H9 (cell line): Measurements from ENCODE around the gene SYT2. TPM values are rescaled to one million over a fixed set of nuclear protein-coding genes. Genes with fewer than 3 reads are reported as not detected.

Source experiments
- DNase-seq: peaks from one replicate; pipeline ENCODE4 v3.0.0-alpha.2; 2017
- H2AFZ ChIP-seq: one replicate; pipeline ENCODE4 v1.6.1; 2013; ENCODE audit warnings: mild to moderate bottlenecking, low read length, control low read depth, moderate library complexity
- H2AK5ac ChIP-seq: 2 replicates; pipeline ENCODE4 v1.6.1; 2013; ENCODE audit warnings: low read length, control low read depth, mixed read lengths; ENCODE audit not compliant: insufficient read length
- H2BK120ac ChIP-seq: one replicate; pipeline ENCODE4 v1.6.1; 2013; ENCODE audit warnings: low read depth, mild to moderate bottlenecking, low read length, control low read depth, inconsistent platforms; ENCODE audit not compliant: poor library complexity, severe bottlenecking
- H2BK12ac ChIP-seq: 2 replicates; pipeline ENCODE4 v1.6.1; 2013; ENCODE audit warnings: low read length, control low read depth, mixed read lengths, low read depth; ENCODE audit not compliant: insufficient read length
- H2BK15ac ChIP-seq: 2 replicates; pipeline ENCODE4 v1.6.1; 2013; ENCODE audit warnings: low read depth, low read length, control low read depth
- H2BK20ac ChIP-seq: one replicate; pipeline ENCODE4 v1.6.1; 2013; ENCODE audit warnings: low read depth, mild to moderate bottlenecking, low read length, control low read depth, inconsistent platforms; ENCODE audit not compliant: poor library complexity, severe bottlenecking
- H2BK5ac ChIP-seq: 2 replicates; pipeline ENCODE4 v1.6.1; 2013; ENCODE audit warnings: low read length, control low read depth, mixed read lengths; ENCODE audit not compliant: insufficient read length
- H3K14ac ChIP-seq: 2 replicates; pipeline ENCODE4 v1.6.1; 2013; ENCODE audit warnings: low read length, control low read depth; ENCODE audit not compliant: insufficient read depth
- H3K18ac ChIP-seq: 2 replicates; pipeline ENCODE4 v1.6.1; 2013; ENCODE audit warnings: low read depth, mild to moderate bottlenecking, mixed read lengths, low read length, control low read depth; ENCODE audit not compliant: insufficient read length
- H3K23ac ChIP-seq: 2 replicates; pipeline ENCODE4 v1.6.1; 2013; ENCODE audit warnings: low read length, control low read depth, mixed read lengths, low read depth; ENCODE audit not compliant: insufficient read length
- H3K23me2 ChIP-seq: 2 replicates; pipeline ENCODE4 v1.6.1; 2013; ENCODE audit warnings: low read depth, mild to moderate bottlenecking, mixed read lengths, low read length, control low read depth; ENCODE audit not compliant: insufficient read length, poor library complexity, severe bottlenecking
- H3K27ac ChIP-seq: 2 replicates; pipeline ENCODE4 v1.5.1; 2013; ENCODE audit warnings: low read length, control low read depth, mixed read lengths, low read depth; ENCODE audit not compliant: insufficient read length
- H3K27me3 ChIP-seq: 2 replicates; pipeline ENCODE4 v1.6.1; 2013; ENCODE audit warnings: low read length, control low read depth, inconsistent platforms; ENCODE audit not compliant: insufficient read depth
- H3K4ac ChIP-seq: 2 replicates; pipeline ENCODE4 v1.6.1; 2013; ENCODE audit warnings: low read depth, mild to moderate bottlenecking, control low read depth, inconsistent platforms, low read length, moderate library complexity
- H3K4me1 ChIP-seq: 2 replicates; pipeline ENCODE4 v1.6.1; 2013; ENCODE audit warnings: low read length, control low read depth, inconsistent platforms; ENCODE audit not compliant: insufficient read depth
- H3K4me2 ChIP-seq: 2 replicates; pipeline ENCODE4 v1.6.1; 2013; ENCODE audit warnings: low read length, control low read depth, mixed read lengths; ENCODE audit not compliant: insufficient read length, insufficient read depth
- H3K56ac ChIP-seq: 2 replicates; pipeline ENCODE4 v1.6.1; 2013; ENCODE audit warnings: low read depth, mild to moderate bottlenecking, mixed read lengths, low read length, control low read depth; ENCODE audit not compliant: insufficient read length
- H3K79me1 ChIP-seq: 2 replicates; pipeline ENCODE4 v1.6.1; 2013; ENCODE audit warnings: low read depth, mild to moderate bottlenecking, moderate library complexity, low read length, control low read depth, inconsistent platforms; ENCODE audit not compliant: insufficient read depth, poor library complexity, severe bottlenecking
- H3K79me2 ChIP-seq: 2 replicates; pipeline ENCODE4 v1.6.1; 2013; ENCODE audit warnings: low read length, control low read depth, inconsistent platforms; ENCODE audit not compliant: insufficient read depth
- H3K9ac ChIP-seq: 2 replicates; pipeline ENCODE4 v1.6.1; 2013; ENCODE audit warnings: low read length, control low read depth, mixed read lengths; ENCODE audit not compliant: insufficient read length; ENCODE audit errors: extremely low read depth
- H3K9me3 ChIP-seq: one replicate; pipeline ENCODE4 v1.6.1; 2013; ENCODE audit warnings: low read depth, low read length, inconsistent platforms; ENCODE audit not compliant: control insufficient read depth
- H3T11ph ChIP-seq: one replicate; pipeline ENCODE4 v1.6.1; 2013; ENCODE audit warnings: mild to moderate bottlenecking, low read length, control low read depth, inconsistent platforms
- H4K20me1 ChIP-seq: one replicate; pipeline ENCODE4 v1.6.1; 2013; ENCODE audit not compliant: control insufficient read depth, insufficient read length, insufficient read depth
- H4K5ac ChIP-seq: 2 replicates; pipeline ENCODE4 v1.6.1; 2013; ENCODE audit warnings: low read depth, mild to moderate bottlenecking, mixed read lengths, low read length, control low read depth; ENCODE audit not compliant: insufficient read length
- H4K8ac ChIP-seq: replicated peaks from 2 replicates; pipeline ENCODE4 v1.6.1; 2013; ENCODE audit warnings: low read length, control low read depth, mixed read lengths, low read depth; ENCODE audit not compliant: insufficient read length
- H4K91ac ChIP-seq: 2 replicates; pipeline ENCODE4 v1.6.1; 2013; ENCODE audit warnings: low read depth, mild to moderate bottlenecking, moderate library complexity, mixed read lengths, low read length, control low read depth; ENCODE audit not compliant: insufficient read length
- H3K27ac Mint-ChIP-seq, 3 experiments: 2 replicates in 2 of 3; 3 replicates in 1 of 3; pipeline ENCODE4 v1.8.0; 2020 to 2021; ENCODE audit warnings: mixed read lengths in 3 of 3, mild to moderate bottlenecking in 1 of 3, moderate library complexity in 1 of 3
- H3K27me3 Mint-ChIP-seq: 2 replicates; pipeline ENCODE4 v1.8.0; 2021; ENCODE audit warnings: low read depth, mild to moderate bottlenecking, moderate library complexity, mixed read lengths
- H3K36me3 Mint-ChIP-seq, 3 experiments: 2 replicates in 2 of 3; 3 replicates in 1 of 3; pipeline ENCODE4 v1.8.0; 2020 to 2021; ENCODE audit warnings: low read depth in 3 of 3, mixed read lengths in 3 of 3; ENCODE audit not compliant: insufficient read depth in 1 of 3
- H3K4me1 Mint-ChIP-seq, 2 experiments: 2 replicates each; pipeline ENCODE4 v1.8.0; 2020; ENCODE audit warnings: mixed read lengths in 2 of 2
- H3K4me3 Mint-ChIP-seq, 2 experiments: 2 replicates in 1 of 2; 3 replicates in 1 of 2; pipeline ENCODE4 v1.8.0; 2020 to 2021; ENCODE audit warnings: mild to moderate bottlenecking in 2 of 2, mixed read lengths in 2 of 2, moderate library complexity in 1 of 2
- H3K9me3 Mint-ChIP-seq, 2 experiments: 2 replicates in 1 of 2; 3 replicates in 1 of 2; pipeline ENCODE4 v1.8.0; 2020; ENCODE audit warnings: mild to moderate bottlenecking in 2 of 2, mixed read lengths in 2 of 2, moderate library complexity in 1 of 2
- WGBS: extraction: QIAGEN DNeasy Blood & Tissue Kit; methylation state at CpG from one replicate; pipeline ENCODE4 v1.1.7; 2013; ENCODE audit warnings: missing lambda C conversion rate, low lambda C conversion rate, mixed read lengths; ENCODE audit not compliant: insufficient read length; ENCODE audit errors: extremely low coverage; 5-methylcytosine and 5-hydroxymethylcytosine counted together
- total RNA-seq: library from RNA; stranded (reverse); gene quantifications from 2 replicates; pipeline ENCODE4 v1.2.1, GENCODE V29; 2021
- TF ChIP-seq, protein P1 (sequence below): fragments of 200-600 bp; sonication (generic); conservative IDR thresholded peaks from 3 replicates; pipeline ENCODE4 v1.8.0; 2021; ENCODE audit warnings: antibody characterized with exemption, mild to moderate bottlenecking

The SYT2 gene
- total RNA-seq, 1 experiment from 2014 or later: 3.3 TPM

DNA sequence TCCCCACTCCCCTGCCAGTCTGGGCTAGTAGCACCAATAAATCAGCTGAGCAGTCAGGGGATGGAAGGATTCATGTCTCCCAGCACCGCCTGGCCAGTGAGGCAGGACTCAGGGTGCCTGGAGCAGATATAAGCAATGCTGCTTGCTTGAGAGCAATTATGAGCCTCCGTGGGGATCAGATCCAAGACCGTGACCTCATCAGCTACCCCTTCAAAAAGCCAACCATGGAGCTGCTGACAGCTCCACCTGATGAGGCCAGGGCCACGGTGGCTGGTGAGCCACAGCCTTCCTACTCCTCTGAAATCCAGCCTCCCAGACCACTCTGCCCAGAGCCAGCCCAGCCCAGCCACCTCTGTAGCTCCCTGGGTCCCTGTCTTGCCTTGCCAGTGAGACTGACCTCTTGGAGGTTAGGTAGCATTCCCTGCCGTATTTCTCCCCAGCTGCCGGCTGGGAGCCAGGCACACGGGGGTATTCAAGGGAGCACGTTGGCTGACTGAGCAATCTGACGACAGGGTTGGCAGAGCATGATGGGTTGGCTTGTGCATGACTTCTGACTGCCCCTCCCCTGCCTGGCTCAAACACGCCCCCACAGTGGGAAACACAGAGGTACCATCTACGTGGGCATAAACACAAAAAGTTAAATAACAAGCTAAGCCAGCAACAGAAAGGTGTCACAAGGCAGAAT, 28.4 kb downstream of the SYT2 start:
- Histone ChIP-seq H3T11ph (no peak overlapping the region), H2BK5ac (no peak overlapping the region), H3K14ac (no peak overlapping the region; the same call in 1 of the 2 replicates), H3K4me1 (peaks cover 4% of the 10 kb centered on the region; the same call in 1 of the 2 replicates), H4K91ac (no peak overlapping the region), H2BK20ac (no peak overlapping the region), H3K56ac (no peak overlapping the region), H2AFZ (no peak overlapping the region), H2BK12ac (no peak overlapping the region), H4K20me1 (no peaks in the 10 kb centered on the region), H3K9me3 (no peaks in the 10 kb centered on the region), H2BK120ac (no peak overlapping the region), H3K23ac (no peak overlapping the region), H3K4me2 (no peak overlapping the region), H4K8ac (no peak overlapping the region), H3K23me2 (no peaks in the 10 kb centered on the region), H2AK5ac (no peak overlapping the region), H3K27me3 (no peaks in the 10 kb centered on the region), H3K4ac (no peak overlapping the region), H3K79me2 (no peaks in the 10 kb centered on the region), H4K5ac (no peak overlapping the region), H3K18ac (no peak overlapping the region), H3K27ac (no peak overlapping the region), H3K9ac (no peak overlapping the region), H3K79me1 (no peaks in the 10 kb centered on the region), H2BK15ac (no peak overlapping the region)
- Mint-ChIP-seq H3K36me3 (peaks cover 3 to 10% (median 9%) of the 10 kb centered on the region in 3 experiments; a peak in 4 of 7 replicates), H3K4me1 (peaks cover 17 to 48% of the 10 kb centered on the region in 2 experiments), H3K9me3 (peaks cover 0 to 8% of the 10 kb centered on the region in 2 experiments; a peak in 3 of 5 replicates), H3K4me3 (no peak overlapping the region), H3K27me3 (peaks cover 3% of the 10 kb centered on the region; the same call in 1 of the 2 replicates), H3K27ac (no peak overlapping the region)
- DNase-seq: no peak
- TF ChIP-seq, protein P1, sequence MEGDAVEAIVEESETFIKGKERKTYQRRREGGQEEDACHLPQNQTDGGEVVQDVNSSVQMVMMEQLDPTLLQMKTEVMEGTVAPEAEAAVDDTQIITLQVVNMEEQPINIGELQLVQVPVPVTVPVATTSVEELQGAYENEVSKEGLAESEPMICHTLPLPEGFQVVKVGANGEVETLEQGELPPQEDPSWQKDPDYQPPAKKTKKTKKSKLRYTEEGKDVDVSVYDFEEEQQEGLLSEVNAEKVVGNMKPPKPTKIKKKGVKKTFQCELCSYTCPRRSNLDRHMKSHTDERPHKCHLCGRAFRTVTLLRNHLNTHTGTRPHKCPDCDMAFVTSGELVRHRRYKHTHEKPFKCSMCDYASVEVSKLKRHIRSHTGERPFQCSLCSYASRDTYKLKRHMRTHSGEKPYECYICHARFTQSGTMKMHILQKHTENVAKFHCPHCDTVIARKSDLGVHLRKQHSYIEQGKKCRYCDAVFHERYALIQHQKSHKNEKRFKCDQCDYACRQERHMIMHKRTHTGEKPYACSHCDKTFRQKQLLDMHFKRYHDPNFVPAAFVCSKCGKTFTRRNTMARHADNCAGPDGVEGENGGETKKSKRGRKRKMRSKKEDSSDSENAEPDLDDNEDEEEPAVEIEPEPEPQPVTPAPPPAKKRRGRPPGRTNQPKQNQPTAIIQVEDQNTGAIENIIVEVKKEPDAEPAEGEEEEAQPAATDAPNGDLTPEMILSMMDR: no peak
- no CpG with 5 or more reads among the region's 11 CpGs for WGBS
